GM20431 (cell line): ENCODE results near the gene SLC30A7.
"Not testable (repeated sequence)": the region's sequence is repeated elsewhere in the genome, so short reads cannot be mapped to it uniquely, and the experiment has no call there.

Experiments used
- in situ Hi-C: fragments of 300-500 bp; cut with MseI, MboI; formaldehyde crosslinking; loops from one replicate; pipeline ENCODE4 v1.15.0; 2020; ENCODE audit warnings: low sequenced_read_pairs; ENCODE audit not compliant: unreplicated experiment

The SLC30A7 gene

DNA sequence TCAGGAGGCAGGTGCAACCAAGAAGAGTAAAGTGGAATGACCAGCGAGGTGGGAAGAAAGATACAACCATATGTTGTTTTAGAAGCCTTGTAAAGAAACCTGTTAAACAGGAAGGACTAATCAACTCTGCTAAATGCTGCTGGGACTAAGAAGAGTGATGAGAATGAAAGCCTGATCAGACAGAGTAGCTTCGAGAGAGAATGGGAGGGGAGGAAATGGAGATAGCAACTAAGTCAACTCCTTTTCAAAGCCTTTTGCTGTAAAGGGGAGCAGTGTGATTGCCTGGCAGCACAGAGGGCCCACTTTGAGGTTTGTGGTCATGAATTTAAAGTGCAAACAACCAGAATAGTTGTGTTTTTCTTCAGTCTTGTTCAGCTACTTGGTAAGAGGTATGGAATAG is 31.4 kb downstream of the SLC30A7 start:
- in situ Hi-C loops = no loop called here

DNA sequence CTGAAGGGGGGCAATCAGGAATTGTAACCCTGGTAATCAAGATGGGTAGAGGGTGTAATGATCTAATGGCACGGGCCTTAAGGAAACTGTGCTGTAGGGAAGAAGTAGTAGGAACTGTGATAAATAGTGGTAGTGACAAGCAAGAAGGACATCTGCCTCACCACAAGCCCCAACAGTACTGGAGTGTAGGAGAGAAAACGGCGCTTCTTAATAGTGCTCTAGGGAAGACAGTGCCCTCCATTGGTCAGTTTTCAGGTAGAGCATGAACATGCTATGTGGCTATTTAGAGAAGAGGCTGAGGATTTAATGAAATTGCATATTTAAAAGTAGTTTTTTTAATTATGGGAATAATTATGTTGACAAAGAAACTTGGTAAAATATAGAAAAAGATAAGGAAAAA is 32.2 kb downstream of the SLC30A7 start:
- in situ Hi-C loops = no loop called here

DNA sequence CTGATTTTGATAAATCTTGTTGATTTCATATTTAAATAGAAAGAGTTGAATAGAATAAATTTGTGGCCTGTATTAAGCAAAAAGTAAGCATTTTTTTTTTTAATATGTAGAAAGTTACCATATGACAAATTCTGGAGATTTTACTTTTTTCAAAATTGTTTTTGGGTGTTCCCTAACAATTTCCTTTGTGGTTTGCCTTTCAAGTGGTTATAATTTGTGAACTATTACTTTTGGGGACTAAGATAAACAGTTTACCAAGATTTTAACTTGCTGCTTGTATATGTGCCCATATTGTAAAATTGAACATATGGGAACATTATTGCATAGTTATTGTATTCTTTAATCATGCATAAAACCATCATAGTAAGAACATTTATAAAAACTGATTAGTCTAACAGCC is 34.6 kb downstream of the SLC30A7 start:
- in situ Hi-C loops = no loop called here

DNA sequence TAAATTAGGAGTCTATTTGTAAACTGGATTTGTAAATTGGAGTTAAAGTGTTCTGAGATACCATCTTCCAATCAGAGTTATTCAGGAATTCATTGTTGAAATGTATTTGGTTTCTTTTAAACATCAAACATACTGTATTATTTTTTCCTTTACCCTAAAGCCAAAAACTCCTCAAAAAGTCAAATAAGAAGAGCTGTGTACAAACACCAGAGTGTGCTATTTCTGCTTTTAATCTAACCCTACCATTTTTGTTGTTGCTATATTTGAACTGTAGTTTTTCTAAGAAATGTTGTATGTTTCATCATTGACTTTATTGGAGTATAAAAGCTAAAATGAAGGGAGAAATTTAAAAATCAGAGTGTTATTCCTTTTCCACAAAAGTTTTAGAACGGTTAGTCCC is 35.8 kb downstream of the SLC30A7 start:
- in situ Hi-C loops = no loop called here

DNA sequence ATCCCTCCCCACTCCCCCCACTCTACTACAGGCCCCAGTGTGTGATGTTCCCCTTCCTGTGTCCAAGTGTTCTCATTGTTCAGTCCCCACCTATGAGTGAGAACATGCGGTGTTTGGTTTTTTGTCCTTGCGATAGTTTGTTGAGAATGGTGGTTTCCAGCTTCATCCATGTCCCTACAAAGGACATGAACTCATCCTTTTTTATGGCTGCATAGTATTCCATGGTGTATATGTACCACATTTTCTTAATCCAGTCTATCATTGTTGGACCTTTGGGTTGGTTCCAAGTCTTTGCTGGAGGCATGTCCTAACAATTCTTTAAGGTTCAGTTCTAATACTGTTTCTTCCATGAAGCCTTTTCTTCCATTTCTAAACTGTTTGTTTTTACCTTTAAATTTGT is 37.7 kb downstream of the SLC30A7 start:
- in situ Hi-C loops = not testable (repeated sequence)

DNA sequence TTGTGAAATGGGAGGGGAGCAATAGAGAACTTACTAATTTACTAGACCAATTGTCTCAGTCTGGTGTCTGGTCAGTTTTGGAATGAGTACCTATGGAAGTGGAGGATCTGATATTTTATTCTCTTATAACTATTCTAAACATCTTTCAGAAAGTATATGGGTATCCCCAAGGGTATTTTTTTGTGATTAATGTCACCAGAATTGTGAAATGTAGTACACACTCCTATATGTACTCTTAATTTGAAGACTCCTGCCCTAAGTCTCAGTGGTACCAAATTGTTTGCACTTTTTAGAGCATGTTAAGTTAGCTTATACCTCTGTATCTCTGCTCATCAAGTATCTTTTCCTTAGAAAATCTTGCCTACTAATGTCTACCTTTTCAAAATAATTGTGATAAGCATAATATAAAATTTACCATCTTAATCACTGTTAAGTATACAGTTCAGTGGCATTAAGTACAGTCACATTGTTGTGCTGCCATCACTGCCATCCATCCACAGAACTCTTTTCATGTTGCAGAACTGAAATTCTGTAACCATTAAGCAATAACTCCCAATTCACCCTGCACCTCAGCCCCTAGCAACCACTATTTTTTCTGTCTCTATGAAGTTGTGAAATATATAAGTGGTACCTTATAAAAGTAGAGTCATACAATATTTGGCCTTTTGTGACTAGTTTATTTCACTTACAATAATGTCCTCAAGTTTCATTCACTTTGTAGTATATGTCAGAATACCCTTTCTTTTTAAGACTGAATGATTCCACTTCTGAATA is 40.5 kb downstream of the SLC30A7 start:
- in situ Hi-C loops = no loop called here

DNA sequence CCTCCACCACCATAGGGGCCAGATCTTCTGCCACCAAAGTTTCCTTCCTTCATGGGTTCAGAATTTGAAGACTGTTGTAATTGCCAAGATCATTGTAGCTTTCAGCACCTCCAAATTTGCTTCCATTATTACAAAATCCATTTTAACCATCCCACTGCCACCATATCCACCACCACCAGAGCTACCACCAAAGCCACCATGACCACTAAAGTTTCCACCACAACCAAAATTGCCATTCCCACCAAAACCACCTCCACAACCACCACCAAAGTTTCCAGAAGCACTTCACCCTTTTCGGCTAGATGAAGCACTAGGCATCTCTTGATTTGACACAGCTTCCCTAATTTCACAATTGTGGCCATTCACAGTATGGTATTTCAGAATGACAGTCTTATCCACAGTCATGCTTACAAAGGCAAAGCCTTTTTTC is 45.2 kb downstream of the SLC30A7 start:
- in situ Hi-C loops = no loop called here

DNA sequence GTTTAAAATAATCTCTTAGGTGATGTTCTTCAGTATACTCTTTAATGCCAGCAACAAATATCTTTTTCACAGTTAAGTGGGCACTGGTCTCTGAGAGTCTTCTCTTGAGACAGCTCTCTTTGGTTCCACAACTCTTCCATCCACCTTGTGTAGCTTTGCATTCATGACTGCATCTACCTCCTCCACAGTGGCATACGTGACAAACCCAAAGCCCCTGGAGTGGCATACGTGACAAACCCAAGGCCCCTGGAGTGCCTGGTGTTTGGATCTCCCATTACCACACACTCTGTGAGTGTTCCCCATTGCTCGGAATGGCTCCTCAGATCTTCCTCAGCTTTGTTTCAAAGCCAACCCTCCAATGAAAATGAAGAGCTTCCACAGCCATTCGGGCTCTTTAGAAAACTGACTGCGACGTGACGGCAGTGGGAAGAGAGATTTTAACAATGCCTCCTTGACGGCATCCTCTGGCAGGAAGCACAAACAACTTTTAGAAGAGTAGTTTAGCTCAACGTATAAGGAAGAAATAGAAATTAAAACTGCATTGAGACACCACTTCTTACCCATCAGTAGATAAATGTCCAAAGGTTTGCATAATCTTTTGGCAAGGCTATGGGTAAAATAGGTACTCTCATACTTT is 45.8 kb downstream of the SLC30A7 start:
- in situ Hi-C loops = no loop called here

DNA sequence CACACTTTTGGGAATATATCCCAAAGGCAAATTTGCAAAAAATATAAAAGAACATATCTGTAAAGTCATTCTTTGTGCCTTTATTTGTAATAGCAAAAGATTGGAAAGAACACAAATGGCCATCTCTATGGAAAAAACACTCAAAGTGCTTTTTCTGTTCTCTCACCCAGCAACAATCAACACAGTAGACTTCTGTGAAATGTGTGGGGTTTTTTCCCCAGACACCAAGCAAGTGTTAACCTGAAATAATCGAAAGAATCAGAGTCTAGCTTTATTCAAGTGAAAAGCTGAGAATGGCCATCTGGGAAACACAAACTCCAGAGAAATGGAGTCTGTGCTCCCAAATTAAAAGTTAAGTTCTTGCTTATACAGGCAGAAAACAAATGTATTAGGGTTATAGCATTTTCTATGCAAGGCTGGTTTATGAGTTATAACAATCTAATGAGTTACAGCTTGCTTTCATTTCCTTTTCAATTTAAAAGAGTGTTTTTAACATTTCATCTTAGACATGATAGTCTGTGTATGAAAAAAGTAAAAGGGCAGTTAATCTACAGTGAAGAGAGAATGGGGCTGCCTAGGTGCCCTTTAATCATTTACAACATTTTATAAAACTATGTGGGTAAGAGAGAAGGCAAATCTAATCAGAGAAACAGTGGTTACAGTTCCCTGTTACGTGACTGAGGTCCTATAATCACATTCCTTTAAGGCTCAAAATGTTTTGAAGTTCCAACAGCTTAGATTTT is 46.6 kb downstream of the SLC30A7 start:
- in situ Hi-C loops = no loop called here

DNA sequence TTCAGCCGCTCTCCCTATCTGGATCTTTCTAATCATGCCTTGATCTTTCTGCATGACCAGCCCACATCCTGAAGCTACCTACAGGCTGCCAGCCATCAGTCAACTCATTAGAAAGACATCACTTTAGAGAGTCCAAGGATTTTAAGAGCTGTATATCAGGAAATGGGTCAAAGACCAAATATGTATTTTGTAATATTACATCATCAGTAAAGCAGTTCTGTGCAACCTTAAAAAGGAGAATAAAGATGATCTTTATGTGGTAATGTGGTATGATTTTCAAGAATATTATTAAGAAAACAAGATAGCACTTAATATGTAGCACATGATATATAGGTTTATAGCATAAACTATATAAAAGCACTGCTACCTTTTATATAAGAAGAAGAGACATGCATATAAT is 47.6 kb downstream of the SLC30A7 start:
- in situ Hi-C loops = no loop called here

DNA sequence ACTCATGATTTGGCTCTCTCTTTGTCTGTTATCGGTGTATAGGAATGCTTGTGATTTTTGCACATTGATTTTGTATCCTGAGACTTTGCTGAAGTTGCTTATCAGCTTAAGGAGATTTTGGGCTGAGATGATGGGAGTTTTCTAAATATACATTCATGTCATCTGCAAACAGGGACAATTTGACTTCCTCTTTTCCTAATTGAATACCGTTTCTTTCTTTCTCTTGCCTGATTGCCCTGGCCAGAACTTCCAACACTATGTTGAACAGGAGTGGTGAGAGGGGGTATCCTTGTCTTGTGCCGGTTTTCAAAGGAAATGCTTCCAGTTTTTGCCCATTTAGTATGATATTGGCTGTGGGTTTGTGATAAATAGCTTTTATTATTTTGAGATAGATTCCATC is 50.2 kb downstream of the SLC30A7 start:
- in situ Hi-C loops = not testable (repeated sequence)

DNA sequence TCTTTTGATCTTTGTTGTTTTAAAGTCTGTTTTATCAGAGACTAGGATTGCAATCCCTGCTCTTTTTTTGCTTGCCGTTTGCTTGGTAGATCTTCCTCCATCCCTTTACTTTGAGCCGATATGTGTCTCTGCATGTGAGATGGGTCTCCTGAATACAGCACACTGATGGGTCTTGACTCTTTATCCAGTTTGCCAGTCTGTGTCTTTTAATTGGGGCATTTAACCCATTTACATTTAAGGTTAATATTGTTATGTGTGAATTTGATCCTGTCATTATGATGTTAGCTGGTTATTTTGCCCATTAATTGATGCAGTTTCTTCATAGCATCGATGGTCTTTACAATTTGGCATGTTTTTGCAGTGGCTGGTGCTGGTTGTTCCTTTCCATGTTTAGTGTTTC is 51.9 kb downstream of the SLC30A7 start:
- in situ Hi-C loops = not testable (repeated sequence)

DNA sequence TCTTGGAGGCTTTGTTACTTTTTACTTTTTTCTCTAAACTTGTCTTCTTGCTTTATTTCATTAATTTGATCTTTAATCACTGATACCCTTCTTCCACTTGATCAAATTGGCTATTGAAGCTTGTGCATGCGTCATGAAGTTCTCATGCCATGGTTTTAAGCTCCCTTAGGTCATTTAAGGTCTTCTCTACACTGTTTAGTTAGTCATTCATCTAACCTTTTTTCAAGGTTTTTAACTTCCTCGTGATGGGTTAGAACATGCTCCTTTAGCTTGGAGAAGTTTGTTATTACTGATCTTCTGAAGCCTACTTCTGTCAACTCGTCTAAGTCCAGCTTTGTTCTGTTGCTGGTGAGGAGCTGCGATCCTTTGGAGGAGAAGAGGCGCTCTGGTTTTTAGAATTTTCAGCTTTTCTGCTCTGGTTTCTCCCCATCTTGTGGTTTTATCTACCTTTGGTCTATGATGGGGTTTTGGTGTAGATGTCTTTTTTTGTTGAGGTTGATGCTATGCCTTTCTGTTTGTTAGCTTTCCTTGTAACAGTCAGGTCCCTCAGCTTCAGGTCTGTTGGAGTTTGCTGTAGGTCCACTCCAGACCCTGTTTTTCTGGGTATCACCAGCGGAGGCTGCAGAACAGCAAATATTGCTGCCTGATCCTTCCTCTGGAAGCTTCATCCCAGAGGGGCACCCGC is 53.0 kb downstream of the SLC30A7 start:
- in situ Hi-C loops = not testable (repeated sequence)

DNA sequence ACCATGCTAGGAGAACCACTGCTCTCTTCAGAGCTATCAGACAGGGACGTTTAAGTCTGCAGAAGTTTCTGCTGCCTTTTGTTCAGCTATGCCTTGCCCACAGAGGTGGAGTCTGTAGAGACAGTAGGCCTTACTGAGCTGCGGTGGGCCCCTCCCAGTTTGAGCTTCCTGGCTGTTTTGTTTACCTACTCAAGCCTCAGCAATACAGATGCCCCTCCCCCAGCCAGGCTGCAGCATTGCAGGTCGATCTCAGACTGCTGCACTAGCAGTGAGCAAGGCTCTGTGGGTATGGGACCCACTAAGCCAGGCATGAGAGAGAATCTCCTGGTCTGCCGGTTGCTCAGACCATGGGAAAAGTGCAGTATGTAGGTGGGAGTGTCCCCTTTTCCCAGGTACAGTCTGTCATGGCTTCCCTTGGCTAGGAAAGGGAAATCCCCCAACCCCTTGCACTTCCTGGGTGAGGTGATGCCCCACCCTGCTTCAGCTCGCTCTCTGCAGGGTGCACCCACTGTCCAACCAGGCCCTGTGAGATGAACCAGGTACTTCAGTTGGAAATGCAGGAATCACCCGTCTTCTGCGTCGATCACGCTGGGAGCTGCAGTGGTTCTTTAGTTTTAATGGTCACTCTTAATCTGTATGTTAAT is 53.7 kb downstream of the SLC30A7 start:
- in situ Hi-C loops = not testable (repeated sequence)

DNA sequence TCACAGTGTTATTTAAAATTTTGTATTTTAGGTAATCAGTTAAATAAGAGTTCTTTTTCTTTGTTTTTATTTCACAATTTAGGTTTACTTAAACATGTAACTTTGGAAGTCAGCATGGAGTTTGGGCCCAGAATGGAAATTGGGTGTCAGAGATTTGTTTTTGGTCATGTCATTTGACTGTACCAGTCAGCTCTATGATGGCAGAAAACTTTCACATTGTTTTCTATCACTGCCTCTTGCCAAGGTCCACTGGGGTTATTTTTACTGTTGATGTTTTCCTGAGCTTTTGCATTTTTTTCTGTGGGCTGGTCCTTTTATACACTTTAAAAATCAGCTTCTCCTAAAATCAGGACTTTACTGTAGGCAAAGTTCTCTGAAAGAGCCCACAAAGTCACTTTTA is 54.4 kb downstream of the SLC30A7 start:
- in situ Hi-C loops = no loop called here

DNA sequence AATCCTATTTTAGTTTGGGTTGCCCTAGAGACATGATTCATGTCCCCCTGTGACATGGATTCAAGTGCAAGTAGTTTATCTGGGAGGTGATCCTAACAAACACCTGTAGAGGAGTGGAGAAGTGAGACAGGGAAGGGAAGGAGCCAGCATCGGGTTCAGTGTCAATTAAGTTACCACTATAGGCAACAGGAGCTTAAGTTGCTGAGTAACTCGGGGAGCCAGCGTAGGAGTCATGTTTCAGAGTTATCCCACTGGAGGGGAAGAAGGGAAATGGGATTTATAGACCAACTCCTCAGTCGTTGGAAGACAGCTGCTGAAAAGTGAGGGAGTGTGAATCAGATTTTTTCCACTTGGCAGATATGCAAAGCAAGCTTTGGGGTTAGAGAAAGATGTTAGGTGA is 54.9 kb downstream of the SLC30A7 start:
- in situ Hi-C loops = no loop called here

DNA sequence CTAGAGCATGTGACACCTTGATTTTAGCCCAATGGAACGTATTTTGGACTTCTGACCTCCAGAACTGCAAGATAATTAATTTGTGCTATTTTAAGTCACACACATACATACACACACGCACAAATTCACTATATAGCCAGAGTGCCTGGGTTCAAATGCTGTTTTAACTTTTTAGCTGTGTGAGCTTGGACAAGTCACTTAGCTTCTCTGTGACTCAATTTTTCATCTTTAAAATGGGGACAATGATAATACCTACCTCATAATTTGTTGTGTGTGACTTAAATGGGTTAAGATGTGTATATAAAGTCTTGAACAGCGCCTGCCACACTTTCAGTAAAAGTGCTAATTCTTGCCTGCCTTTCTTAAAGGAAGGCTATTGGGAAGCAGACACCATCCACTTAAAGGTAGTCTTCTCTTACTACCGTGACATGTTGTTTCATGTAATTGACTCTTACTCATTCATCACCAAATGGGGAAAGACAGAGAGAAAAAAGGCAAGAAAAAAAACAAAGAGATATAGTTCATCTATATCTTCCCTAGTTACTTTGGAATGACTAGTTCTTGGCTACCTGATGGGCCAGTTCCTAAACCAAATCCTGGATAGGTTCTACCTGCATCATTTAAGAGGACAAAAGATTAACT is 56.3 kb downstream of the SLC30A7 start:
- in situ Hi-C loops = no loop called here

DNA sequence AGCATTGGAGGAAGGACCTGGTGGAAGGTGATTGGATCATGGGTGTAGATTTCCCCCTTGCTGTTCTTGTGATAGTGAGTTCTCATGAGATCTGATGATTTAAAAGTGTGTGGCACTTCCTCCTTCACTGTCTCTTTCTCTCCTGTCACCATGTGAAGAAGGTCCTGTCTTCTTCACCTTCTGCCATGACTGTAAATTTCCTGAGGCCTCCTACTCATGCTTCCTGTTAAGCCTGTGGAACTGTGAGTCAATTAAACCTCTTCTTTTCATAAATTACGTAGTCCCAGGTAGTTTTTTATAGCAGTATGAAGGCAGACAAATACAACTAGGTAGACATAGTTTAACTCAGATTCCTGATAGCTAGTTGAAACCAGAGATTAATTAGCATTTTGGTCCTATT is 57.1 kb downstream of the SLC30A7 start:
- in situ Hi-C loops = not testable (repeated sequence)

DNA sequence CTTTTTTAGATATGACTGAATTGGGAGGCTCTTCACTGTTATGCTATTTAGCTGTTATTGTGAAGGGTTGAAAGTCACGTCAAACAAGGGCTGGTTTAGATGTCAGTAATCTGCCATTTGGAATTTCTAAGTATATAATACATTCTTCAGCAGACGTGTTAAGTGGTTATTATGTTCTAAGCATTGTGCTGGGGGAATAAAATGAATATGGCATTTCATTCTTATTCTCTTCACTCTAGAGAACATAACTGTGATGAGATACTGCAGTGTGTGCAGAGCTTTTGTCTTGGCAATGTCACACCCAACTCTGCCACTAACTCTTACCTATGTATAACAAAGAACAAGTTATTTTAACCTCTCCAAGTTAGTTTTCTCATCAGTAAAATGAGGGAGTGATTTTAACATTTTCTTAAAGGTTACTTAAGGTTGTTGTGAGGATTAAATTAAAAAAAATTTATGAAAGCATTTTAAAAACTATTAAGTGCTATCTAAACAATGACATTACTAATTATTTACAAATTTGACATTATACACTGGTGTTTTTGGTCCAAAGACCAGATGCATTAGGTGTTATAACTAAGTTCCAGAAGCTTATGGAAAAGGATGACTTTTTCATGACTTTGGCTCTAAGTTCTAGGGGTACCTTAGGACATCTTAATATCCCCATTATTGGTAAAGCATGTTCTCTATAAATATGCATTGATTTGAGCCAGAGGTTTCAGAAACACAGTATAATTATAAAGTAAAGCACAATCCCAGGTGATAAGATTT is 58.3 kb downstream of the SLC30A7 start:
- in situ Hi-C loops = no loop called here
